Adrenal gland (tissue), 12 donors: ENCODE results near the gene C21orf58. TPM values are rescaled to one million over a fixed set of nuclear protein-coding genes. Genes with fewer than 3 reads are reported as not detected.
A peak's percentile ranks its signal among the peaks of the same experiment; 100 is the strongest.

Source experiments
- DNase-seq, 7 donors: peaks; one replicate each; pipeline ENCODE4 v3.0.0-alpha.2; 2019 to 2020
- H3K27ac ChIP-seq, 5 donors: fragments of 200-600 bp; sonication (generic) in 4 of 5; 1 replicate in 3 of 5; 2 replicates in 2 of 5; pipeline versions ENCODE4 v1.5.1 to v1.8.0; 2016 to 2020; ENCODE audit warnings: mild to moderate bottlenecking in 1 of 5
- H3K27me3 ChIP-seq: fragments of 200-600 bp; 2 replicates; pipeline ENCODE4 v1.8.0; 2021
- H3K36me3 ChIP-seq, 2 donors: fragments of 200-600 bp; replicated peaks in 1 of 2; 1 replicate in 1 of 2; 2 replicates in 1 of 2; pipeline versions ENCODE4 v1.5.1 to v1.8.0; 2018 to 2022
- H3K4me1 ChIP-seq, 2 donors: fragments of 200-600 bp; replicated peaks in 1 of 2; 1 replicate in 1 of 2; 2 replicates in 1 of 2; pipeline versions ENCODE4 v1.5.1 to v1.8.0; 2018 to 2021
- H3K4me3 ChIP-seq, 4 donors: fragments of 200-600 bp; sonication (generic) in 3 of 4; one replicate each; pipeline ENCODE4 v1.5.1; 2016 to 2018
- H3K9me3 ChIP-seq, 3 donors: fragments of 200-600 bp; sonication (generic) in 1 of 3; replicated peaks in 1 of 3; 1 replicate in 2 of 3; 2 replicates in 1 of 3; pipeline versions ENCODE4 v1.5.1 to v1.8.0; 2016 to 2021
- POLR2A ChIP-seq, 2 donors: fragments of 450-650 bp; IDR thresholded peaks; one replicate each; pipeline ENCODE4 v1.6.1; 2017; ENCODE audit warnings: antibody characterized with exemption in 2 of 2, mild to moderate bottlenecking in 2 of 2, moderate library complexity in 1 of 2
- WGBS, 4 donors: extraction: QIAGEN DNeasy Blood & Tissue Kit in 2 of 4; methylation state at CpG; one replicate each; pipeline versions ENCODE4 v1.1.5 to v1.1.7; 2013 to 2017; 5-methylcytosine and 5-hydroxymethylcytosine counted together
- intact Hi-C, 2 donors: fragments of 100-400 bp; cut with DNase I; formaldehyde crosslinking; loops; one replicate each; pipeline versions ENCODE4 v1.14.1 to v1.15.0; 2022 to 2023
- polyA plus RNA-seq, 3 donors: library from polyadenylated mRNA; stranded (reverse); fragments of 200-250 nt in 2 of 3; fragments of 350-450 nt in 1 of 3; fragmentation: Illumina TruSeq in 1 of 3; extraction: RNeasy Lipid Tissue Mini Kit (QIAGEN cat#74804) in 1 of 3; gene quantifications; one replicate each; pipeline ENCODE4 v1.2.3, GENCODE V29; 2013 to 2014
- total RNA-seq, 9 donors: library from RNA; depleted of rRNA in 4 of 9; stranded (reverse); fragments of >200 nt in 4 of 9; fragments of 120-200 nt in 1 of 9; fragmentation: NEBNext Ultra II Directional in 1 of 9; extraction: Animal tissue kit (Norgen Biotek cat#: 25700) in 1 of 9; gene quantifications; one replicate each; pipeline versions ENCODE4 v1.1.0 to v1.2.4, GENCODE V29; 2013 to 2023
- TF ChIP-seq, protein P1 (sequence below), 6 experiments: fragments of 450-650 bp in 4 of 6; fragments of 200-600 bp in 2 of 6; sonication (generic) in 1 of 6; IDR thresholded peaks; 1 replicate in 5 of 6; 2 replicates in 1 of 6; pipeline versions ENCODE4 v1.5.1 to v1.8.0; 2016 to 2021; ENCODE audit warnings: antibody characterized with exemption in 6 of 6, mild to moderate bottlenecking in 2 of 6, moderate library complexity in 1 of 6
- donor health status: healthy with polysubstance abuse.
- donor health status: Bipolar disorder and iron deficiency.
- donor health status: DM: yes; HTN: yes; CAD: no.
- donor health status: DM: no; HTN: no; CAD: no.
- donor health status: DM: no; HTN: no; CAD: no.
- donor health status: DM: yes; HTN: yes; CAD: no.

The C21orf58 gene
- total and polyA plus RNA-seq, 12 donors, result 0.46 to 15.0 (median 2.3) TPM

DNA sequence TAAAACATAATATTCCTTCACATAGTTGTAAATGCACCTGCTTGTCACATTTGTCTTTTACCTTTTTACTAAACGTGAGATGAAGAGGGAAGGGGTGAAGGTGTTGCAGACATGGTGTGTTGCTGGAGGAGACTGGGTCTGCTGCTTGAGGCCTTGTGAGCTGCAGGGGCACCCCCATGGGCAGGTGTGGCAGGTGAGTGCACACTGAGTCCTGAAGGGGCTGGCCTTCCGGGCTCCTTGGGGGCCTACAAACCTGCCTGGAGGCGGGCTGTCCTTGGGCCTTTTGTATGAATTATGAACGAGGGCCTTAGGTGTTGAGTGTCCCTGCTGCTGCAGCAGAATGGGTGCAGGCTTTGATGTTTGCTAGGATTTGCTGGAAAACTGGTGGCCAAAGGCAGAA, 4.0 kb upstream of the C21orf58 start:
- H3K36me3 ChIP-seq, result peaks cover 0 to 16% of the 10 kb centered on the region in 2 donors
- peaks cover 6 to 18% of the 10 kb centered on the region in 2 donors for H3K4me1 ChIP-seq
- H3K9me3 ChIP-seq, result no peaks in the 10 kb centered on the region
- WGBS, 4 donors, result 72 to 92% (median 87%) methylated on average over 2 to 4 of the region's 4 CpGs
- no peak overlapping the region for H3K4me3 ChIP-seq
- DNase-seq, result no peak
- intact Hi-C loops, result no loop called here
- TF ChIP-seq POLR2A (IDR thresholded peaks at IDR 0.05), result no peak
- TF ChIP-seq, protein P1, sequence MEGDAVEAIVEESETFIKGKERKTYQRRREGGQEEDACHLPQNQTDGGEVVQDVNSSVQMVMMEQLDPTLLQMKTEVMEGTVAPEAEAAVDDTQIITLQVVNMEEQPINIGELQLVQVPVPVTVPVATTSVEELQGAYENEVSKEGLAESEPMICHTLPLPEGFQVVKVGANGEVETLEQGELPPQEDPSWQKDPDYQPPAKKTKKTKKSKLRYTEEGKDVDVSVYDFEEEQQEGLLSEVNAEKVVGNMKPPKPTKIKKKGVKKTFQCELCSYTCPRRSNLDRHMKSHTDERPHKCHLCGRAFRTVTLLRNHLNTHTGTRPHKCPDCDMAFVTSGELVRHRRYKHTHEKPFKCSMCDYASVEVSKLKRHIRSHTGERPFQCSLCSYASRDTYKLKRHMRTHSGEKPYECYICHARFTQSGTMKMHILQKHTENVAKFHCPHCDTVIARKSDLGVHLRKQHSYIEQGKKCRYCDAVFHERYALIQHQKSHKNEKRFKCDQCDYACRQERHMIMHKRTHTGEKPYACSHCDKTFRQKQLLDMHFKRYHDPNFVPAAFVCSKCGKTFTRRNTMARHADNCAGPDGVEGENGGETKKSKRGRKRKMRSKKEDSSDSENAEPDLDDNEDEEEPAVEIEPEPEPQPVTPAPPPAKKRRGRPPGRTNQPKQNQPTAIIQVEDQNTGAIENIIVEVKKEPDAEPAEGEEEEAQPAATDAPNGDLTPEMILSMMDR (IDR thresholded peaks at IDR 0.05), result no peak
- no peak overlapping the region for H3K27ac ChIP-seq
- H3K27me3 ChIP-seq, result no peaks in the 10 kb centered on the region

DNA sequence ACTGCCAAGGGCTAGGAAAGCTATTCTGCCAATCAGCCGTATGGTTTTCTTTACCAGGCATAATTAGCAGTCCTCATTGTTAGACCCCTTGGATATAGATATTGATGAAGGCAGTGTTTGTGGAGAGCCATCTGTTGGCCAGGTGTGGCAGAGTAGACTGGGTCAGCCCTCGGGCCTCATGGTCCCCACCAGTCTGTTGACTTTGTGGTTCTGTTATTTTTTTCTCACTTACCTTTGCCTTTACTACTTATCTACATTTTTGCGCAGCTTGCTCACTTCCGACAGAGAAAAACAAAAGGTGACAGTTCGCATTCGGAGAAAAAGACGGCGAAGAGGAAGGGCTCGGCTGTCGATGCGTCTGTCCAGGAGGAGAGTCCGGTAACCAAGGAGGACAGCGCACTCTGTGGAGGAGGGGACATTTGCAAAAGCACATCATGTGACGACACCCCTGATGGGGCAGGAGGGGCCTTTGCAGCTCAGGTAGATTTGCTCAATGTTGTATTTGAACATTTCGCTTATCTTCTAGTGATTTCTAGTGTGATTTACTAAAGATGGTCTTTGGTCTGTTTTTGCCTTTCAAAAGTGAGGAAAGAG, 2.5 kb upstream of the C21orf58 start:
- H3K27me3 ChIP-seq, result no peaks in the 10 kb centered on the region
- peaks cover 0 to 16% of the 10 kb centered on the region in 2 donors for H3K36me3 ChIP-seq
- no peak overlapping the region for H3K4me3 ChIP-seq
- no peak for TF ChIP-seq POLR2A (IDR thresholded peaks at IDR 0.05)
- H3K27ac ChIP-seq, result peak overlapping the region in 1 of 5 donors; percentile 93
- DNase-seq, result no peak
- H3K4me1 ChIP-seq, result peaks cover 10 to 26% of the 10 kb centered on the region in 2 donors
- intact Hi-C loops, result no loop called here
- WGBS, 4 donors, result 94 to 97% (median 95%) methylated on average over 15 of the region's 15 CpGs
- no peaks in the 10 kb centered on the region for H3K9me3 ChIP-seq

DNA sequence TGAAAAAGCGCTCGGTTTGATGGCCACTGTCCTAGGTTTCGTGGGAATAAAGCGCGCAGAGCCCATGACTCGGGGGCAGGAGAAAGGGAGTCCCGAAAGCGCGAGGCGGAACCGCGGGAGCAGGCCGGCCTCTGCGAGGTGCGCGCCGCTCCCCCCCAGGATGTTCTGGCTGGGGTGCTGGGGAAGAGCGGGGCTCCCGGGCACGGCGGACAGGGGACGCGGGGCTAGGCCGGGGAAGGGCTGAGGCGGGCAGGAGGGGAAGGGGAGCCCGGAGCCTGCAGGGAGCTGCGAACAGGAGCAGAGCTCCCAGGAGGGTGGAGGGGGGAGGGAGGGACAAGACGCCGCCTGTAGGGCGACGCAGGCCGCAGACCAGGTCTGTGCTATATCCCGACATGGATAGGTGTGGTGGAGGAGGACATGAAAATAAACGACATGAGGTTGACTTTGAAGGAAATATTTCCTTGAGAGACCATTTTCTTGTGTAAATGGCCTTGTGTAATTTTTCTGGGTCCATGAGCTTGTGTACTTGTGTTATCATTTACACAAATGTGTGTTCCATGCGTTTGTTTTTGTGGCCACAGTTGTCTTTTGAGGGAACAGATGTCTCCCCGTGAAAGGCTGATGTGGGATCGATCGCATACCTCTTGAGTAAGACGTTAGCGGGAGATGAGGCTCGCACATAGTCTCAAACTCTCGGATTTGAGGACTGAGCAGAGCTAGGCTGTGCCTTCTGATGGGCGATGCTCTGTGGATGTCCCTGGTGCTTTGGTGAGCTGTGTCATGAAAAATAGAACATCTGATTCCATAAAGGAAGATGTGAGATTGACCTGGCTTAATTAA, 1.6 kb upstream of the C21orf58 start:
- Histone ChIP-seq H3K4me1 (peaks cover 10 to 26% of the 10 kb centered on the region in 2 donors), H3K4me3 (peak overlapping the region; percentile 20 to 88 (median 56)), H3K36me3 (peaks cover 0 to 16% of the 10 kb centered on the region in 2 donors), H3K9me3 (no peaks in the 10 kb centered on the region), H3K27me3 (no peaks in the 10 kb centered on the region), H3K27ac (peak overlapping the region; percentile 66 to 93 (median 77))
- WGBS, 4 donors, result 11 to 49% (median 15%) methylated on average over 12 to 43 of the region's 43 CpGs
- TF ChIP-seq, protein P1 (IDR thresholded peaks at IDR 0.05), result peak in 1 of 6 experiments; percentile 5
- no peak for TF ChIP-seq POLR2A (IDR thresholded peaks at IDR 0.05)
- intact Hi-C loops, result no loop called here
- DNase-seq, result peak; percentile 43 to 64 (median 54)

- Histone ChIP-seq H3K27me3 (no peaks in the 10 kb centered on the region), H3K36me3 (peaks cover 0 to 10% of the 10 kb centered on the region in 2 donors), H3K4me1 (peaks cover 10 to 26% of the 10 kb centered on the region in 2 donors), H3K9me3 (no peaks in the 10 kb centered on the region), H3K27ac (peak overlapping the region; percentile 72 to 94 (median 92)), H3K4me3 (peak overlapping the region; percentile 43 to 90 (median 58))
- WGBS, 4 donors, result 0% methylated on average over 16 to 98 of the region's 98 CpGs; no CpG with 5 or more reads in 1 of the 4 donors
- intact Hi-C loops, result no loop called here
- TF ChIP-seq, protein P1 (IDR thresholded peaks at IDR 0.05), result no peak
- peak; percentile 53 to 60 for TF ChIP-seq POLR2A (IDR thresholded peaks at IDR 0.05)
- peak; percentile 82 to 90 (median 86) for DNase-seq
Measured at GRCh38 chr21:46324390-46325072, 861 bp upstream of the C21orf58 start.
